Measurements from ENCODE around the gene ALOX5.
"Not testable (repeated sequence)": the region's sequence is repeated elsewhere in the genome, so short reads cannot be mapped to it uniquely, and the experiment has no call there.

The ALOX5 gene

DNA sequence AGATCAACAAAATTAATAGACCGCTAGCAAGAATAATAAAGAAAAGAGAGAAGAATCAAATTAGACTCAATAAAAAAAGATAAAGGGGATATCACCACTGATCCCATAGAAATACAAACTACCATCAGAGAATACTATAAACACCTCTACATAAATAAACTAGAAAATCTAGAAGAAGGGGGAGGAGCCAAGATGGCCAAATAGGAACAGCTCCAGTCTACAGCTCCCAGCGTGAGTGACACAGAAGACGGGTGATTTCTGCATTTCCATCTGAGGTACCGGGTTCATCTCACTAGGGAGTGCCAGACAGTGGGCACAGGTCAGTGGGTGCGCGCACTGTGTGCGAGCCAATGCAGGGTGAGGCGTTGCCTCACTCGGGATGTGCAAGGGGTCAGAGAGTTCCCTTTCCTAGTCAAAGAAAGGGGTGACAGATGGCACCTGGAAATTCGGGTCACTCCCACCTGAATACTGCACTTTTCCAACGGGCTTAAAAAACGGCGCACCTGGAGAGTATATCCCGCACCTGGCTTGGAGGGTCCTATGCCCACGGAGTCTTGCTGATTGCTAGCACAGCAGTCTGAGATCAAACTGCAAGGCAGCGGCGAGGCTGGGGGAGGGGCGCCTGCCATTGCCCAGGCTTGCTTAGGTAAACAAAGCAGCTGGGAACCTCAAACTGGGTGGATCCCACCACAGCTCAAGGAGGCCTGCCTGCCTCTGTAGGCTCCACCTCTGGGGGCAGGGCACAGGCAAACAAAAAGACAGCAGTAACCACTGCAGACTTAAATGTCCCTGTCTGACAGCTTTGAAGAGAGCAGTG is 11.8 kb upstream of the ALOX5 start:
- H3K36me3 ChIP-seq (ENCODE audit: insufficient read depth, low read length); H3K4me1 ChIP-seq (ENCODE audit: insufficient read depth, low read length); H3K9me3 ChIP-seq (ENCODE audit: low read length); H3K4me3 ChIP-seq (ENCODE audit: low read length); H3K27me3 ChIP-seq (ENCODE audit: insufficient read depth, low read length); H2AFZ ChIP-seq (ENCODE audit: low read depth, low read length): not testable (repeated sequence)

- peaks cover 11% of the 10 kb centered on the region for H3K27me3 ChIP-seq (ENCODE audit: insufficient read depth, low read length)
- H3K9me3 ChIP-seq (ENCODE audit: low read length); H3K4me1 ChIP-seq (ENCODE audit: insufficient read depth, low read length); H3K36me3 ChIP-seq (ENCODE audit: insufficient read depth, low read length); H2AFZ ChIP-seq (ENCODE audit: low read depth, low read length); H3K4me3 ChIP-seq (ENCODE audit: low read length): not testable (repeated sequence)
Observed at GRCh38 chr10:45367643-45368042, 6.4 kb upstream of the ALOX5 start.

GRCh38 chr10:45368181-45368580 is 5.8 kb upstream of the ALOX5 start:
- peaks cover 16% of the 10 kb centered on the region for H3K27me3 ChIP-seq (ENCODE audit: insufficient read depth, low read length)
- H3K4me1 ChIP-seq (ENCODE audit: insufficient read depth, low read length): no peaks in the 10 kb centered on the region
- no peak overlapping the region for H2AFZ ChIP-seq (ENCODE audit: low read depth, low read length)
- H3K9me3 ChIP-seq (ENCODE audit: low read length): no peaks in the 10 kb centered on the region
- no peaks in the 10 kb centered on the region for H3K36me3 ChIP-seq (ENCODE audit: insufficient read depth, low read length)
- no peak overlapping the region for H3K4me3 ChIP-seq (ENCODE audit: low read length)

GRCh38 chr10:45370202-45370955 is 3.6 kb upstream of the ALOX5 start:
- Histone ChIP-seq H2AFZ (ENCODE audit: low read depth, low read length) (no peak overlapping the region), H3K36me3 (ENCODE audit: insufficient read depth, low read length) (no peaks in the 10 kb centered on the region), H3K9me3 (ENCODE audit: low read length) (no peaks in the 10 kb centered on the region), H3K27me3 (ENCODE audit: insufficient read depth, low read length) (peaks cover 37% of the 10 kb centered on the region), H3K4me1 (ENCODE audit: insufficient read depth, low read length) (peaks cover 5% of the 10 kb centered on the region), H3K4me3 (ENCODE audit: low read length) (no peak overlapping the region)

DNA sequence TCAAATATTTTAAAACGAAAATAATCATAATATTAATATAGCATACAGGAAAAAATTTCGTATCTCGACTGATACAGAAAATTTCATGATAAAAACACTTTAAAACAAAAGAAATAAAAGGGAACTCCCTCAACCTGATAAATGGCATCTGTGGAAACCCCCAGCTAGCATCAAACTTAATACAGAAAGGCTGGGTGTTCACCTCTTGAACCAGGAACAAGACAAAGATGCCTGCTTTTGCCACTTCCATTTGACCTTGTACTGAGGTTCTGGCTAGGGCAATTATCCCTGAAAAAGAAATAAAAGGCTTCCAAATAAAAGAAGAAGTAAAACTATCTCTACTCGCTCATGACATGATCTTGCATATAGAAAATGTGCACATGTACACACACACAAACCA is 2.5 kb upstream of the ALOX5 start:
- H3K36me3 ChIP-seq (ENCODE audit: insufficient read depth, low read length): no peaks in the 10 kb centered on the region
- H3K9me3 ChIP-seq (ENCODE audit: low read length): peaks cover 2% of the 10 kb centered on the region
- peaks cover 46% of the 10 kb centered on the region for H3K27me3 ChIP-seq (ENCODE audit: insufficient read depth, low read length)
- no peak overlapping the region for H2AFZ ChIP-seq (ENCODE audit: low read depth, low read length)
- H3K4me3 ChIP-seq (ENCODE audit: low read length): no peak overlapping the region
- peaks cover 5% of the 10 kb centered on the region for H3K4me1 ChIP-seq (ENCODE audit: insufficient read depth, low read length)

- Histone ChIP-seq H3K36me3 (ENCODE audit: insufficient read depth, low read length) (no peaks in the 10 kb centered on the region), H2AFZ (ENCODE audit: low read depth, low read length) (no peak overlapping the region), H3K4me1 (ENCODE audit: insufficient read depth, low read length) (peaks cover 5% of the 10 kb centered on the region), H3K4me3 (ENCODE audit: low read length) (no peak overlapping the region), H3K27me3 (ENCODE audit: insufficient read depth, low read length) (peaks cover 53% of the 10 kb centered on the region), H3K9me3 (ENCODE audit: low read length) (peaks cover 2% of the 10 kb centered on the region)
Observed at GRCh38 chr10:45372251-45372951, 1.6 kb upstream of the ALOX5 start.

DNA sequence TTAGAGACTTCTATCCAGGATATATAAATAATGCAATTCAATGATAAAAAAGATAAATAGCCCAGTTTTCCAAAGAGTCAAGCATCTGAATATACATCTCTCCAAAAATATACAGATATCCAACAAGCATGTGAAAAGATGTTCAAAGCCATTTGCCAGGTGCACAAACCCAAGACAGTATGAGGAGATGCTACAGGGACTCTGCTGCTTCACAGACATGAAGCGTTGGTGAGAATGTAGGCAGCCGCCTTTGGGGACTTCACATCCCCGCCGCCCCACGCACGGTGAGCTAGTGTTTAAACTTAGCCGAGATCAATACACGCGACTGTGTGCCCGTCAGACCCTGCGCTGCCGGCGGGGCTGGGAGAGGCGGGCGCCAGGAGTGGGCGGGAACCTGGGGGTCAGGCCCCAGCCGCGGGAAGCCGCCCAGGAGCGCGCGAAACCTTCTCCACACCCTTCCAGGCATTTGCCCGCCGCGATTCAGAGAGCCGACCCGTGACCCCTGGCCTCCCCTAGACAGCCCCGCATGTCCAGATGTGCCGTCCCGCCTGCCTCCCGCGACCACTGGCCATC is 927 bp upstream of the ALOX5 start:
- no peak overlapping the region for H3K4me3 ChIP-seq (ENCODE audit: low read length)
- H3K4me1 ChIP-seq (ENCODE audit: insufficient read depth, low read length): peaks cover 5% of the 10 kb centered on the region

DNA sequence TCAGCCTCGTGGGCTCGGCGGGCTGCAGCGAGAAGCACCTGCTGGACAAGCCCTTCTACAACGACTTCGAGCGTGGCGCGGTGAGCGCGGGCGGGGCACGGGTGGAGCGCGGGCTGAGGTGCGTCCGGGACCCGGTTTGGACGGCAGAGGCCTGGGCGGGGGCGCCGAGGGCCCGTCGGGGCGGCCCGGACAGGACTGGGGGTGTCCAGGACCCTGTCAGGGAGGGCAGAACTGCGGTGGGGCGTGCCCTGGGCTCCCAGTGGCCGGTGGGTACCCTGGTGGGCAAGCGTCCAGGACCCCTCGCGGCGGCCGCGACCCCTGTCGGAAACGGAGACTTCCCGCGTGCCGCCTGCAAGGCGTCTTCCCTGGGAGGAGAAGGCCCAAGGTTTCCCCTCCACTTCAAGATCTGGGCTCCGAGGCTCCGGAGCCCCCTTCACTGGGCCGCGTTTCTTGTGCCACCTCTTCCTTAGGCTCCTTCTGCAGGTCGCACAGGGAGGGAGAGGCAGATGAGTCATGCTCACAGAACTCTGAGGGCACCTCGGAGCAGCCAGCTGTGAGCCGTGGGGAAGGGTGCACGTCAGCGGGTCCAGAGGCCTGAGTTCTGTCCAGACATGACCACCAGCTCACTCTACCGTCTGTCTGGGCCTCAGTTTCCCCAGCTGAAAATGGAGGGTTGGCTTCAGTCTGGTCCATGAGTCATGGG is 485 bp downstream of the ALOX5 start:
- peak overlapping the region; percentile 11 for H3K4me3 ChIP-seq (ENCODE audit: low read length)
- H3K4me1 ChIP-seq (ENCODE audit: insufficient read depth, low read length): peaks cover 5% of the 10 kb centered on the region
- peaks cover 2% of the 10 kb centered on the region for H3K9me3 ChIP-seq (ENCODE audit: low read length)
- H3K36me3 ChIP-seq (ENCODE audit: insufficient read depth, low read length): no peaks in the 10 kb centered on the region
- H3K27me3 ChIP-seq (ENCODE audit: insufficient read depth, low read length): peaks cover 65% of the 10 kb centered on the region
- no peak overlapping the region for H2AFZ ChIP-seq (ENCODE audit: low read depth, low read length)

More for the DNA sequence above, 927 bp upstream of the ALOX5 start:
- Histone ChIP-seq H2AFZ (ENCODE audit: low read depth, low read length) (peak overlapping the region; percentile 60), H3K27me3 (ENCODE audit: insufficient read depth, low read length) (peaks cover 60% of the 10 kb centered on the region), H3K36me3 (ENCODE audit: insufficient read depth, low read length) (no peaks in the 10 kb centered on the region), H3K9me3 (ENCODE audit: low read length) (peaks cover 2% of the 10 kb centered on the region)

DNA sequence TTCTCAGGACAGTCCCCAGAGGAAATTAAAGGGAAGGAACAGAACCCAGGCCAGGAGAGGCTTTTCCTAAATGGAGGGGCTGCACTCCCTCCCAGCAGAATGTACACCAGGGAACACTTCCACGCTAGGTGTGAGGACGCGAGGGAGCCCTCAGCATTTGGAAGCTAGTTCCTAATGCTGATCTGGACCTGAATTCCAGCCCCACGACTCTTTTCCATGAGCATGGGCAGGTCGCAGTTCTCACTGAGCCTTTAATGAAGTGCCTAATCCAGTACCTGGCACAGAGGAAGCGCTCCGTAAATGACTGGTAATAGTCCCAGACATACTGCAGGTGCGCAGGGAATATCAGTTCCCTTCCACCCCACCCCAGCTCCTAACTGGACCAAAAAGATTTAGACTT is 1.1 kb downstream of the ALOX5 start:
- peaks cover 2% of the 10 kb centered on the region for H3K9me3 ChIP-seq (ENCODE audit: low read length)
- no peak overlapping the region for H3K4me3 ChIP-seq (ENCODE audit: low read length)
- no peaks in the 10 kb centered on the region for H3K36me3 ChIP-seq (ENCODE audit: insufficient read depth, low read length)
- H2AFZ ChIP-seq (ENCODE audit: low read depth, low read length): no peak overlapping the region
- H3K4me1 ChIP-seq (ENCODE audit: insufficient read depth, low read length): peaks cover 5% of the 10 kb centered on the region
- peaks cover 65% of the 10 kb centered on the region for H3K27me3 ChIP-seq (ENCODE audit: insufficient read depth, low read length)

- peaks cover 5% of the 10 kb centered on the region for H3K4me1 ChIP-seq (ENCODE audit: insufficient read depth, low read length)
- H2AFZ ChIP-seq (ENCODE audit: low read depth, low read length): no peak overlapping the region
- H3K27me3 ChIP-seq (ENCODE audit: insufficient read depth, low read length): peaks cover 65% of the 10 kb centered on the region
- peaks cover 2% of the 10 kb centered on the region for H3K9me3 ChIP-seq (ENCODE audit: low read length)
- H3K4me3 ChIP-seq (ENCODE audit: low read length): no peak overlapping the region
- no peaks in the 10 kb centered on the region for H3K36me3 ChIP-seq (ENCODE audit: insufficient read depth, low read length)
Observed at GRCh38 chr10:45375716-45376231, 1.8 kb downstream of the ALOX5 start.

GRCh38 chr10:45376371-45376801 is 2.4 kb downstream of the ALOX5 start:
- Histone ChIP-seq H3K27me3 (ENCODE audit: insufficient read depth, low read length) (peaks cover 65% of the 10 kb centered on the region), H3K36me3 (ENCODE audit: insufficient read depth, low read length) (no peaks in the 10 kb centered on the region), H3K9me3 (ENCODE audit: low read length) (peaks cover 2% of the 10 kb centered on the region)

DNA sequence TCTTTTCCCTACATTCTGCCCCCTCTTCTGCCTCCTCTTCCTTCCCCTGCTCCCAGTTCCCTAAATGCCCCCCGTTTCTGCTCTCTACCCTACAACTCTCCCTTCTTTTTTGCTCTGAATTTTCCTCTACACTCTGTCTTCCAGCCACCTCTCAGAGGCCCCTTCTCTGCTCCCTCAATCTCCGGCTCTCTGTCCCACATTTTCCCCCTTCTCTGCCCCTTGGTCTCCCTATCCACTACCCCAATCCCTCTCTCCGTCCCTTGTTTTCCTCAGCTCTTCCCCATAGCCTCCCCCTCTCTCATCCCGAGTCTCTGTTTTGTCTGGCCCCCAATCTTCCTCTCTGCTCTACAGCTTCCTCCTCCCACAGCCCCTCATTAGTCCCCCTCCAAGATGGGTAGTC is 3.3 kb downstream of the ALOX5 start:
- no peaks in the 10 kb centered on the region for H3K36me3 ChIP-seq (ENCODE audit: insufficient read depth, low read length)
- H2AFZ ChIP-seq (ENCODE audit: low read depth, low read length): no peak overlapping the region
- H3K4me1 ChIP-seq (ENCODE audit: insufficient read depth, low read length): peaks cover 5% of the 10 kb centered on the region
- peaks cover 60% of the 10 kb centered on the region for H3K27me3 ChIP-seq (ENCODE audit: insufficient read depth, low read length)
- H3K4me3 ChIP-seq (ENCODE audit: low read length): no peak overlapping the region
- H3K9me3 ChIP-seq (ENCODE audit: low read length): peaks cover 2% of the 10 kb centered on the region

More at GRCh38 chr10:45376371-45376801, 2.4 kb downstream of the ALOX5 start:
- H3K4me1 ChIP-seq (ENCODE audit: insufficient read depth, low read length): peaks cover 5% of the 10 kb centered on the region
- no peak overlapping the region for H3K4me3 ChIP-seq (ENCODE audit: low read length)
- no peak overlapping the region for H2AFZ ChIP-seq (ENCODE audit: low read depth, low read length)
